ENCODE measurements around the gene VPS39.
A peak's percentile ranks its signal among the peaks of the same experiment; 100 is the strongest.

The VPS39 gene

DNA sequence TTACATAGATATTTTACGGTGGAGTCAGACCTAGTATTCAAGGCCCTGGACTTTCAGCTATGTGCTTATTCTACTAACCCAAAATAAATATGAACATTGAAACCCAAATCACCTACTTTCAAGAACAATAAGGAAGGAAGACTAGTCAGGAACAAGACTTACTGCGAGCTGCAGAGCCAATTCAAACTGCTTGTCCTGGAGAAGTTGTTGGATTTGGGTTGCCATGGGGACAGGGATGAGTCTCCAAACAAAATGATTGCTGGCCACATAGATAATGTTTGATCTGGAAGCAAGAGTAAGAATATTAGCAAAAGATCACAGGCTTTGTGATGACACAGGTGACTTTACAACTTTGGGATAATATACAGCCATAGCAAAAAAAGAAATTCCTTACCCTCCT is 30.0 kb downstream of the VPS39 start:
- TF ChIP-seq, protein P1, sequence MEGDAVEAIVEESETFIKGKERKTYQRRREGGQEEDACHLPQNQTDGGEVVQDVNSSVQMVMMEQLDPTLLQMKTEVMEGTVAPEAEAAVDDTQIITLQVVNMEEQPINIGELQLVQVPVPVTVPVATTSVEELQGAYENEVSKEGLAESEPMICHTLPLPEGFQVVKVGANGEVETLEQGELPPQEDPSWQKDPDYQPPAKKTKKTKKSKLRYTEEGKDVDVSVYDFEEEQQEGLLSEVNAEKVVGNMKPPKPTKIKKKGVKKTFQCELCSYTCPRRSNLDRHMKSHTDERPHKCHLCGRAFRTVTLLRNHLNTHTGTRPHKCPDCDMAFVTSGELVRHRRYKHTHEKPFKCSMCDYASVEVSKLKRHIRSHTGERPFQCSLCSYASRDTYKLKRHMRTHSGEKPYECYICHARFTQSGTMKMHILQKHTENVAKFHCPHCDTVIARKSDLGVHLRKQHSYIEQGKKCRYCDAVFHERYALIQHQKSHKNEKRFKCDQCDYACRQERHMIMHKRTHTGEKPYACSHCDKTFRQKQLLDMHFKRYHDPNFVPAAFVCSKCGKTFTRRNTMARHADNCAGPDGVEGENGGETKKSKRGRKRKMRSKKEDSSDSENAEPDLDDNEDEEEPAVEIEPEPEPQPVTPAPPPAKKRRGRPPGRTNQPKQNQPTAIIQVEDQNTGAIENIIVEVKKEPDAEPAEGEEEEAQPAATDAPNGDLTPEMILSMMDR (IDR thresholded peaks at IDR 0.05): no peak
- H3K4me2 ChIP-seq (ENCODE audit: low read length): no peak overlapping the region

DNA sequence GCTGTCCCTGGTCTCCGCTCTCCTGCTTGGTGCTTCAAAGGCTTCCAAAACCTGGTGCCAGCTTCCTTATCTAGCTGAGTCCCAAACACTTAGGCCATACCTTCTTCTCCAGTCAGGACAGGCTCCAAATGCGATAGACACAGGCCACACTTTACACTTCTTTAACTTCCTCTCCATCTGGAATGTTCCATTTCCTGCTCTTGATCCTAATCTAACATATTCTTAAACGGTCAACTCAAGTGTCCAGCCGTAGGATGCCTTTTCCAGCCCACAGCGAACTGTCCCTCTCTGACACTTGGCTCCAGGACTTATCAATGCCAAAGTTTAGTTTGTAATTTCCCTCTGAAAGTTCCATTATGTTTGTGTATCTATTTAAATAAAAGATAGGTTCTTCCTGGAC is 32.4 kb downstream of the VPS39 start:
- Histone ChIP-seq H3K4me1 (no peaks in the 10 kb centered on the region), H3K27ac (no peak overlapping the region), H3K4me2 (ENCODE audit: low read length) (no peak overlapping the region), H3K79me2 (no peaks in the 10 kb centered on the region), H3K4me3 (ENCODE audit: low read depth, low read length) (no peak overlapping the region), H3K9me3 (ENCODE audit: control insufficient read depth, low read length) (no peaks in the 10 kb centered on the region), H3K27me3 (ENCODE audit: control insufficient read depth, insufficient read depth, low read length) (no peaks in the 10 kb centered on the region), H3K36me3 (ENCODE audit: control insufficient read depth, insufficient read depth, low read length) (no peaks in the 10 kb centered on the region), H3K9ac (no peak overlapping the region), H2AFZ (no peak overlapping the region)
- TF ChIP-seq, protein P1 (IDR thresholded peaks at IDR 0.05): no peak

More for the DNA sequence above, 30.0 kb downstream of the VPS39 start:
- Histone ChIP-seq H3K9me3 (ENCODE audit: control insufficient read depth, low read length) (no peaks in the 10 kb centered on the region), H3K9ac (no peak overlapping the region), H3K79me2 (no peaks in the 10 kb centered on the region), H3K36me3 (ENCODE audit: control insufficient read depth, insufficient read depth, low read length) (no peaks in the 10 kb centered on the region), H3K4me3 (ENCODE audit: low read depth, low read length) (no peak overlapping the region), H3K4me1 (no peaks in the 10 kb centered on the region), H3K27ac (no peak overlapping the region), H3K27me3 (ENCODE audit: control insufficient read depth, insufficient read depth, low read length) (no peaks in the 10 kb centered on the region), H2AFZ (no peak overlapping the region)

DNA sequence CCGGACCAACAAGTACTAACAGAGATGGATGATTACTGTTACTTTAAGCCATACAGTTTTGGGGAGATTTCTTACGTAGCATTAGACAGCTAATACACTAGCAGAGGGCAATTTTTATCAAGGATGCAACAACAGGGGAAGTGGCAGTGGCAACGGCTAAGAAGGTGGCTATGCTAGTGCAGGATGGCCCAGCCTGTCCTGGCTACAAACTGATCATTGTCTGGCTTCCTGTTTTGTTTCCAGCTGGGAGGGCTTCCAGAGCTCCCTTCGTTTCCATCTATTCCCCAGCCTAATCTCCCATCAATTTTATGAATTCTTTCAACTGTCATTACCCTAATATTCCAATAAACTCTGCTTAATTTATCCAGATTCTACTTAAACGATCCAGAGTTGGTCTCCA is 35.6 kb downstream of the VPS39 start:
- Histone ChIP-seq H3K4me1 (no peaks in the 10 kb centered on the region), H3K9ac (no peak overlapping the region), H3K36me3 (ENCODE audit: control insufficient read depth, insufficient read depth, low read length) (no peaks in the 10 kb centered on the region), H3K4me3 (ENCODE audit: low read depth, low read length) (no peak overlapping the region), H3K27me3 (ENCODE audit: control insufficient read depth, insufficient read depth, low read length) (no peaks in the 10 kb centered on the region), H3K79me2 (no peaks in the 10 kb centered on the region), H3K27ac (no peak overlapping the region), H3K9me3 (ENCODE audit: control insufficient read depth, low read length) (no peaks in the 10 kb centered on the region), H3K4me2 (ENCODE audit: low read length) (no peak overlapping the region), H2AFZ (no peak overlapping the region)
- TF ChIP-seq, protein P1 (IDR thresholded peaks at IDR 0.05): no peak

DNA sequence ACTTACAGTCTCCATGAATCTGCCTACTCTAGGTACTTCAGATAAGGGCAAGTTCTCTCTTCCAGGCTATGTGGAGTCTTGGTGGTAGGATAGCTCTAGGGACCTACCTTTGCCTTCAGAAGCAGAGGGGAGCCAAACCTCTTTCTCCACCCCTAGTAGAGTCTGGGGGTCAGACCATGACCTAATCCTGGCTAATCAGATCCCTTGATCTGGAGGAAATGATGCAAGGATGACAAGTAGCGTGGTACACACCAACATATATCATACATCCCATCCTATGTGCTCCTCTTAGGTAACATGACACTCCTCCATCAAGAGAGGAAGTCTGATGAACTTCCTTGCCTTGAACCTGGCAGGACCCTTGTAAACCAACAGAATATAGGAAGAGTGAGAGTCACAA is 36.3 kb downstream of the VPS39 start:
- no peak overlapping the region for H3K27ac ChIP-seq
- H3K9ac ChIP-seq: no peak overlapping the region
- no peaks in the 10 kb centered on the region for H3K79me2 ChIP-seq
- no peak overlapping the region for H3K4me2 ChIP-seq (ENCODE audit: low read length)
- no peak overlapping the region for H3K4me3 ChIP-seq (ENCODE audit: low read depth, low read length)
- no peaks in the 10 kb centered on the region for H3K27me3 ChIP-seq (ENCODE audit: control insufficient read depth, insufficient read depth, low read length)
- TF ChIP-seq, protein P1 (IDR thresholded peaks at IDR 0.05): no peak
- no peak overlapping the region for H2AFZ ChIP-seq
- H3K4me1 ChIP-seq: no peaks in the 10 kb centered on the region
- H3K36me3 ChIP-seq (ENCODE audit: control insufficient read depth, insufficient read depth, low read length): no peaks in the 10 kb centered on the region
- H3K9me3 ChIP-seq (ENCODE audit: control insufficient read depth, low read length): no peaks in the 10 kb centered on the region

DNA sequence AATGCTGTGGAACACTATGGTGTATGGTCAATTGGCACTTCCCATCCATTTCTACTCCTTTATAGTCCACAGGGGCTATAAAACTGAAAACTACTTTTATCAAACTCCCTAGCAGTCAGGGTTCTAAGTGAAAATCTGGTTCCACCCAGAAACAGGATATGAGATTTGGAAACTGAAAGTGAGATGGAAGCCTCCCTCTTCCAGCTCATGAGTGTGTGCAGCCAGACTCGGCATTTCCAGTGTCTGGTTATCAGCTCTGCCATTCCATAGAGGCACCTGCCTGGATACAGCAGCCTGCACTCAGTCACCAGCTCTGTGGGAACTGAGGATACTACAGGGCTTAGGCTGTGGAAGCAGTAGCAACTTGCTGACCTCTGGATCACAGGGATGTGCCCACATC is 37.0 kb downstream of the VPS39 start:
- Histone ChIP-seq H3K27me3 (ENCODE audit: control insufficient read depth, insufficient read depth, low read length) (no peaks in the 10 kb centered on the region), H3K4me2 (ENCODE audit: low read length) (no peak overlapping the region), H3K79me2 (no peaks in the 10 kb centered on the region), H3K27ac (peak overlapping the region; percentile 29), H3K4me3 (ENCODE audit: low read depth, low read length) (no peak overlapping the region), H3K9ac (no peak overlapping the region), H3K36me3 (ENCODE audit: control insufficient read depth, insufficient read depth, low read length) (no peaks in the 10 kb centered on the region), H3K9me3 (ENCODE audit: control insufficient read depth, low read length) (no peaks in the 10 kb centered on the region), H2AFZ (no peak overlapping the region), H3K4me1 (no peaks in the 10 kb centered on the region)
- TF ChIP-seq, protein P1 (IDR thresholded peaks at IDR 0.05): no peak

Data from parathyroid adenoma (tissue), 2 donors.